HG03045 (cell line): ENCODE results near the gene CDKN2D.
A peak's percentile ranks its signal among the peaks of the same experiment; 100 is the strongest.

Experiments used
- ATAC-seq: cut with Tn5 transposase; IDR thresholded peaks from one replicate; pipeline ENCODE4 v1.9.1; 2021; ENCODE audit warnings: mild to moderate bottlenecking, moderate library complexity; ENCODE audit not compliant: unreplicated experiment

CDKN2D gene

DNA sequence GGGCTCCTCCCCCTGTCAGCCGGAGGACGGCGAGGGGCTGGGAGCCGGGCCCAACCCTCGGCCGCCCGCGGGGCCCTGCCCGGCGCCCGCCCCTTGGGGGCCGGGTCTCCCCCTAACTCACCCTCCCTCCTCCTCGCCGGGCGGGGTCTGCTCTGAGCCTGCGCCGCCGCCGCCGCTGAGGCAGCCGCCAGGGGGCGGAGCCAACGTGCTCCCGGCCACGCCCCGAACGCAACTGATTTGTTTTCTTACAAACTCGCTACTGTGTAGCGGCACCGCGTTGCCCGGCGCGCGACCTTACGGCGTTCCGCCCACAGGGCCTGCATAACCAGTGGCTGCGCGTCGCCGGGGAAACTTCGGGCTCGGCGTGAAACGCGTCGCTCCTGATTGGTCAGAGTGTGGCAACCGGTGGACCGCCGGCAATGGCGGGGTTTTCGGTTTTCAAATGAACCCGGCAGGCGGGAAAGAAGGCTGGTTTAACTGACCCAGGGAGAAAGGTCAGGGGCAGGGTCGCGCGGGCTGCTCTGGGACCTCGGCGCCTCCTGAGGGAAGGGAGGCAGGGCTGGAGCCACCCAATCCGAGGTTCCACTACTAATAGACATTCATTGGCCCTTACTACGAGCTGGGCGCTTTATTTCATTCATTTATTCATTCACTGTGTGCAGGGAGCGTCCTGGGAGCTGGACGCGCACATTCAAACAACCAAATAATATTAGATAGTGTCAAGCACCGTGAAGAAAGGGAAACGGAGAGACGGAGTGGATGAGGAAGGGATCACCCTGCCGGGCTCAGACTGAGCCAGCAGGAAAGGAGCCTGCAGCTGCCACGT lies at the start of gene CDKN2D:
TSS of gene CDKN2D (minus strand) at position 154 of the 826 bp plus-strand sequence. CDS start 326 bp downstream, outside the sequence.
- peak; percentile 72 for ATAC-seq

DNA sequence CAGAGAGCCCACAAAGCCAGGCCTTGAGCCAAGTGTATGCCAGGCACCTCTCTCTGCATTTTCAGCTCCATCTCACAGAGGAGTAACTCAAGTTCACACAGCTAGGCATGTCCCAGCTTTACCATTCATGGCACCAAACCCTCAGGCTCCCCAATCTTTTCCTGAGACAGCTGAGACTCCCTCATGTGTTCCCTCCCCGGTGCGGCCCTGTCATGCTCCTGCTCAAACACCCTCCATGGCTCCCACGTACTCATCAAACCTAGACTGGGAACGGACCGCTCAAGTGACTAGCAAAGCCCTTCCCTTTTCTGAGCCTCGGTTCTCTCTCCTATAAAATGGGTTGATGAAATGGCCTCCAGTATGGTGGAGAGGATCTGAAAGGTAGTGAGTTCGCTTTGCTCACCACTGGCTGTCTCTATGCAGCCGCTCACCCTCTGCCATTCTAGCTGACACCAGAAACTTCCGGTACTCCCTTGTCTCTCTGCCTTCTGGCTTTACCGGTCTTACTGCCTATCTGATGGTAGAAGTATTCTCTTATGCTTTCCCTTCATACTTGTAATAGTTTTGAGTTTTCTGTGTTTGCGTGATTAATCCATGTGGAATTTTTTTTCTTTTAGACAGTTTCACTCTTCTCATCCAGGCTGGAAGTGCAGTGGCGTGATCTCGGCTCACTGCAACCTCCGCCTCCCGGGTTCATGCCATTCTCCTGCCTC lies 48.8 kb upstream of the CDKN2D start:
- no peak for ATAC-seq

DNA sequence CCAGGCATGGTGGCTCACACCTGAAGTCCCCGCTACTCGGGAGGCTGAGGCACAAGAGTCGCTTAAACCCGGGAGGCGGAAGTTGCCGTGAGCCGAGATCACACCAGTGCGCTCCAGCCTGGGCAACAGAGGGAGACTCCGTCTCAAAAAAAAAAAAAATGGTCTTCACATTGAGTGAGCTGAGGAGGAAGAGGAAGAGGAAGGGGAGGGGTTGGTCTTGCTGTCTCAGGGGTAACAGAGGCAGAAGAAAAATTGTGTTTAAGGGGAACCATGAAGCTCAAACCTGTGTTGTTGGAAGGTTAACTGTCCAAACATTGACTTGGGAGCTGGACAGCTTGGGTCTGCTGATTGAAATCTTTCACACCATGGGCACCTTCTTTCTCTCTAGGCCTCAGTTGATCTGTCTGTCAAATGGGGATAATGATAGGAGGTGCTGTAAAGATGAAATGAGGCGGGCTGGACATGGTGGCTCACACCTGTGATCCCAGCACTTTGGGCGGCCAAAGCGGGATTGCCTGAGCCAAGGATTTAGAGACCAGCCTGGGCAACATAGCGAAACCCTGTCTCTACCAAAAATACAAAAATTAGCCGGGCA lies 46.7 kb upstream of the CDKN2D start:
- ATAC-seq: no peak

DNA sequence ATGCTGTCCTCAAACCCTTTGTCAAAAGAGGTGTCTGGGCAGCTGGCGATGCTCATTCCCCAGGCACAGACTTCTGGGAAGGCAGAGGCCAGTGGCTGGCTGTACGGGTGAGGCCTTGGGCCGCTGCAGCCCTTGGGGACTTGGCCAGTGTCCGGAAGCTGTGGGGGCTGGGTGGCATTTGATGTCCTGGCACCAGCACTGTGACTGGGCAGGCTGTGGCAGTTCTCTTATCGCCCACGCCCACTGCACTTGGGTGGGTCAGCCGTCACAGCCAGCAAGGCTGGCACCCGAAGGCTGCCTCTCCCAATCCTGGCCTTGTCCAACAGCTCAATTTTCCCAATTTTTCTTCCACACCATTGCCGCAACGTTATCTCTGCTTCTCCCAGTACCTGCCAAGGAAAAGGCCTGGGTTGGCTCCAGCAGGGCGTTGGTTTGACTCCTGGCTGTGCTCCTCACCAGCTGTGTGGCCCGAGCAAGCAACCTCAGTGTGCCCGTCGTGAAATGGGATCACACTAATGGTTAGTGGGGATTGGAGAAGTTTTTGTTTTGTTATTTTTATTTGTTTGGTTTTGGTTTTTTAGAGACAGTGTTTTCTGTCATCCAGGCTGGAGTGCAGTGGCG lies 43.8 kb upstream of the CDKN2D start:
- ATAC-seq: no peak

DNA sequence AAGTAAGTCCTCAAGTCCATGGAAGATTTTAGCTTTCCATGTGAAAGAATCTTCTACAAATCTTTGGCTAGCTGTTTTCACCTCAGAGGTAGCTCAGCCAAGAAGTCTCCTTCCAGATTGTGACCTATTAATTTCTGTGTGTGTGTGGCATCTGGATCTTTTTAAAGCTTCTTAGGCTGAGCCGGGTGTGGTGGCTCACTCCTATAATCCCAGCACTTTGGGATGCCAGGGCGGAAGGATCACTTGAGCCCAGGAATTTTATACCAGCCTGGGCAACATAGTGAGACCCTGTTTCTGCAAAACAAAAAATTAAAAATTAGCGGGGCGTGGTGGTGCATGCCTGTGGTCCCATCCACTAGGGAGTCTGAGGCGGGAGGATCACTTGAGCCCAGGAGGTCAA lies 43.1 kb upstream of the CDKN2D start:
- ATAC-seq: no peak

DNA sequence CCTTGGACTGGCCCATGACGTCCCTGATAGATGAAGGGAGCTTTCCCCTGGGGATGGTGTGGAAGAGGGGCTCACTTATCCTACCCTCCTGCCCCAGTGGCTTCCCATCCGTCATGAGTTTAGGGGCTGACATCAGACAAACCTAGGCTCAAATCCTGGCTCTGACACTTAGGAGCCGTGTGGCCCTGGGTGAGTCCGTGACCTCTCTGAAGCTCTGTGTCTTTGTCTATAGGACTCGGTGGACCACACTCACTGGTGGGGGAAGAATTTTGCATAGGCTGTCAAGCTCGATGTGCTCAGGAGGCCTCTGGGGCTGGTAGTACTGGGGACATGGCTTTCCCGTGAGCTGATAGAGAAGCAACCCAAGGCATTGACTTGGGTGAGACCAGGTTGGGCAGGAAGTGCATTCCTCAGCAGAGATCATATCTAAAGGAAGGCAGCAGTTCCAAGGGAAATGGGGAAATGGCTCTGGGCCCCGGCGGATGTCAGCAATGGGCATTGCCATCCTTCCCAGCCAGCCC lies 35.7 kb upstream of the CDKN2D start:
- ATAC-seq: no peak

DNA sequence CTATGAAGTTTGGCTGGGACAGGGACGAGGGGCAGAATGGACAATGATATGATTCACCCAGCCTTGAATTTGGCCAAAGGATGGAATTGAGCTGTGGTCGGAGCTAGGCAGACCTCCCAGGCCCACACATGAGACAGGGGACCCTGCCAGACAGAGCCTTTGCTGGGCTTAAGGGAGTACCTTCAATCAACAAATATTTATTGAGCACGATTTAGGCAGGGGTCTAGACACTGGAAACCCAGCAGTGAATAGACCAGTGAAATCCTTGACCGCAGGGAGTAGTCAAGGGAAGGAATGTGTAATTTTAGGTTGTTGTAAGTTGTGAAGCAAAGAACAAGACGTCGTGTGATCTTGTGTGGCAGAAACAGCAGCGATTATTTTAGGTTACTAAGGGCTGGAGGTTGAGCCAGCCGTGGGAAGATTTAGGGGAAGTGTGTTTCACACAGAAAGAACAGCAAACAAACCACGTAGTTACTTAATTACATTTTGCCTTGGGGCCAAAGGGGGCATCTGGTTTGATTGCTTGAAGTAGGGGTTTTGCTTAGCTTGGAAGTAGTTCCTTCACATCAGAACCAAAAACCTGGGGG lies 35.2 kb upstream of the CDKN2D start:
- no peak for ATAC-seq

DNA sequence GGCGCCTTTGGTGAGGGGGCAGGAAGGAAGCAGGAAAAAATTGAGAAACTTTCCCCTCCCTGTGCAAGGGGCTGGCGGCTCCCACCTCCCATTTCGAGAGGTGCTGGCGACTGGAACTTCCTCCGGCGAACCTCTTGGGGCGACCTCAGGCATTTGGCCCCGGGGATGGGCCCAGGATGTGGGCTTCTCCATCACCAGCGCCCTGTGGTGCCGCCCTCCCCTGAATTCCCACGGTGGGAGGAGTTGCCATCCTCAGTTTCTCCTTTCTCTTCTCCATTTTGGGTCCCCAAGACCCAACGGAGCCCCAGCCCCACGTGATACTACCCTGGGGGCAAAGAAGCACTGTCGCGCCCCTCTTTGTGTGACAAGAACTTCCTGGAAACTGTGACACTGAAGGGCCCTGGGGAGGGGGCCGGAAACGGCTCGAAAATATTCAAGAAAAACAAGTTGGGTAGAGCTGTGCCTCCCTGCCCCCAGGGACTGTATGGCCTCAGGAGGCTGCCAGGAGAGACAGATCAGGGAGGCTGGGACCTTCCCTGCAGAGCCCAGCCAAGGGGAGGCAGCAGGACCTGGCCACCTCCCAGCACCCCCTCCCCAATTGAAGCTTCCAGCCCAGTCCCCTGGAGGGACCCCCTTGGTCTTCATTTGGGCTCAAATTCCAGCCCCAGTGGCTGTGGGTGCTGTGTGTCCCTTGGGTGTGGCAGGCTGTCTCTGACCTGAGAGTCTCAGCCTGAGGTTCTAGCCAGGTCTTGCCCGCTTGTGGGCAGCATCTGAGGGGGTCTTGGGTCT lies 34.5 kb upstream of the CDKN2D start:
- ATAC-seq: no peak

DNA sequence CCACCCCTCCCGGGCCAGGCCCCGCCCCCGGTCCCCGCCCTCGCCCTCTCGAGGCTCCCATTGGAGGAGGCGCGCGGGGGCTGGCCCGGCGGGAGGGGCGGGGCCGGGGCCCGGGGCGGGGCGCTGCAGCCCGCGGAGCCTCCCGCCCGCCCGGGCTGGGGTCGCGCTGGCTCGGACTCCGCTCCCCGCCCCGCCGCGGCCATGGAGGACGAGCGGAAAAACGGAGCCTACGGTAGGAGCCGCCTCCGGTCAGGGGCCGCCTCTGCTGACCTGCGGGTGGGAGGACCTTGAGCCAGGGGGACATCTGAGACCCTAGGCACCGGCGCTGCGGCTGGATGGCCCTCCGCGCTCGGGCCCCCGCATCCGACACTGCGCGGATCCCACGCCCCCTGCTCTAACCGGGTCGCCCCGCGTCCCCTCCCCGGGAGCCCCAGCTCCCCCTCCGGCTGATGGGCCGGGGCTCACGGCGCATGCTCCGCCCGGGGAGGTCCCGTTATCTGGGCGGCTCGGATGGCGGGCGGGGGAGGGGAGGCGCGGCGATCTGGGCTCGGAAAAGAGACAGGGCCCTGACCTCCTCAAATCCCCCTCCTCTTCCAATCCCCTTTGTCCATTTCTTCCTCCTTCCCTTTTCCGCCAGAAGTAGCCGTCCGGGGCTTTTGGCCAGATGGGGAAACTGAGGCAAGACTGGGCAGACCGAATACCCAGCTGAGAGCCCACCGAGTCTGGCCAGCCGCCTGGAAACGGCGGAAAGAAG lies 33.7 kb upstream of the CDKN2D start:
- peak; percentile 70 for ATAC-seq

DNA sequence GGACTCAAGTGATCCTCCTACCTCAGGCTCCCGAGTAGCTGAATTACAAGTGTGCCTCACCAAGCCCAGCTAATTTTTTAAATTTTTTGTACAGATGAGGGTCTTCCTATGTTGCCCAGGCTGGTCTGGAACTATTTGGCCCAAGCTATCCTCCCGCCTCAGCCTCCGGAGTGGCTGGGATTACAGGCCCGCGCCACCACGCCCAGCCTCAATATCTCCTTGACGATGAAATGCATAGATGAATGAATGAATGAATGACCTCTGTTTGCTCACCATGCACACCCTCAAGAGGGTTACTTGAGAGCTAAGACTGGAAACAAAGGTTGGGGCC lies 33.2 kb upstream of the CDKN2D start:
- ATAC-seq: no peak

DNA sequence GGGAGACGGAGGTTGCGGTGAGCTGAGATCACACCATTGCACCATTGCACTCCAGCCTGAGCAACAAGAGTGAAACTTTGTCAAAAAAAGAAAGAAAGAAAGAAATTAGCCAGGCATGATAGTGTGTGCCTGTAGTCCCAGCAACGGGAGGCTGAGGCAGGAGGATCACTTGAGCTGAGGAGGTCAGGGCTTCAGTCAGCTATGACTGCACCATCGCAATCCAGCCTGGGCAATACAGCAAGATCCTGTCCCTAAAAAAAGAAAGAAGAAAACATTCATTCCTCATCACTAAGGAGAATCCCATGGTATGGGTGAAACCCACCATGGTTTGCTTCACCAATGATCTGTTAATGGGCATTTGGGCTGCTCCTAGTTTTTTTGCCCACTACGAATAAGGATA lies 31.4 kb upstream of the CDKN2D start:
- ATAC-seq: no peak

DNA sequence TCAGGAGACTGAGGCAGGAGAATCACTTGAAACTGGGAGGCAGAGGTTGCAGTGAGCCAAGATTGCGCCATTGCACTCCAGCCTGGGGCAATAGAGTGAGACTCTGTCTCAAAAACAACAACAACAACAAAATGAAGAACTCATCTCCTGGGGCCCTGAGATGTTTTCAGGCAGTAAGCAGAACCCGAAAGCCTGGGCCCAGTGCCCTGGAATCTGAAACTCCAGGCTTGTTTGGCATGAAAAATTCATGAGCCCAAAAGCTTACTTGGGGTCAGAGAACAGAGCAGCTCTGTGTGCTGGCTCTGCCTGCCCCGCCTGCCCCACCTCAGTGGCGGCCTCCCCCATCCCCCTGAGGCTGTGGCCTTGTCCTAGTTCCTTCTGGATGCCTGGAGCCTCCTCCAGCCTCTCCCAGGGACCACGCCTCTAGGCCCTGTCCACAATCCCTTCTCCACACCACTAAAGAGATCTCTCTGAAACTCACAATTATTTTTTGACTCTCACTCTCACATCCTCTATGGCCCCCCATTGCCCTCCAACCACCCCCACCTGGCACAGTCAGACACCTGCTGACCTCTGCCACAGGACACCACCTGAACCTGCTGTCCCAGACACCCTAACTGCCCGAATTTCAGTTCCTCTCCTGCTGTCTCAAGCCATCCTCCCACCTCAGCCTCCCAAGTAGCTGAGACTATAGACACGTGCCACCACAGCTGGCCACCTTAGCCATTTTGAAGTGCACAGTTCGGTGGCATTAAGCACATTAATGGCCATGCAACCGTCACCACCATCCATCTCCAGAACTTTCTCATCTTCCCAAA lies 25.2 kb upstream of the CDKN2D start:
- ATAC-seq: no peak

DNA sequence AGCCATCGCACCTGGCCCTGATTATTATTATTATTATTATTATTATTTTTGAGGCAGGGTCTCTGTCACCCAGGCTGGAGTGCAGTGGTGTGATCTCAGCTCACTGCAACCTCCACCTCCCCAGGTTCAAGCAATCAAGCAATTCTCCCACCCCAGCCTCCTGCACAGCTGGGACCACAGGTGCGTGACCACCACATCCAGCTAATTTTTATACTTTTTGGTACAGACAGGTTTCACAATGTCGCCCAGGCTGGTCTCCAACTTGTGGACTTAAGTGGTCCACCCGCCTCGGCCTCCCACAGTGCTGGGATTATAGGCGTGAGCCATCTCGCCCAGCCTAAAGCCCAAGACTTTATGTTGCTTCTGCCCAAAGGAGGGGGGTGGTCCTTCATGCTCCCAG lies 24.4 kb upstream of the CDKN2D start:
- no peak for ATAC-seq

DNA sequence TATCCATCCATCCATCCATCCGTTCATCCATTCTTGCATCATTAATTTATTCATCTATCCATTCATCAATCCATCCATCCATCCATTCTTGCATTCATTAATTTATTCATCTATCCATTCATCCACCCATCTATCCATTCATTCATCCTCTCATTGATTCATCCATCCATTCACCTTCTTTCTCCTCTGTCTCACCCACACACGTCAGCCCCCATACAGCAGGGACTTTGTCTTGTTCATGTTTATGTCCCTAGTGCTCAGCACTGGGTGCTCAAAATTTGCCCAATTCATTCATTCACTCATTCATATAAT lies 19.0 kb upstream of the CDKN2D start:
- no peak for ATAC-seq

DNA sequence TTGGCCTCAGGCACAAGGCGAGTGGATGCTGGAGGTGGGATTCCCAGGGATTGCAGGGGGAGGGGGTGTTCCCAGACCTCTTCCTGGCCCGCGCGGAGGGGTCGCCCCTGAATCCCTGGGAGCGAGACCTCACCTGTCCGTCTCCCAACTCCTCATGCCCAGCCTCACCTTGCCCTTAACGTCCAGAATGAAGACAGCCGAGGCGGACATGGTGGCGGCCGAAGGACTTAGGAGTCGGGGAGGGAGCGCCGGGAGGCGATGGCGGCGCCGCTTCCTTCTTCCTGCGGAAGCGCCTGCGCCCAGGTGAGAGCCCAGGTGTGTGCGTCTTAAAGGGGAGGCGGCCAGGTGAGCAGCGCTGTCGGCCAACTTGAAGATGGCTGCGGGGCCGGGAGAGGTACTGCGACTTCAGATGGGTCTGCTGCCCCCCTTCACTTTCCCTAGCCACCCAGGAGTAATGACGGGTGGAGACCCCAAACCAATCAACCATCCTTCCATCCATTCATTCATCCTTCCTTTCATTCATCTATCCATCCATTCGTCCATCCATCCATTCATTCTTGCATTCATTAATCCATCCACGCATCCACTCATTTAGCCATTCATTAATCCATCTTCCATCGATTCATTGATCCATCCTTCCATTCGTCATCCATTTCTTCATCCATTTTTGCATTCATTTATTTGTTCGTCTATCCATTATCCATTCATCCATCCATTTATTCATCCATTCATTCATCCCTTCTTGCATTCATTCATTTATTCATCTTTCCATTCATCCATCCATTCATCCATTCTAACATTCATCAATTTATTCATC lies 18.5 kb upstream of the CDKN2D start, which contains the start of gene AP1M2:
TSS of gene AP1M2 (minus strand) at position 291 of the 817 bp plus-strand sequence. CDS start at position 210, 81 bp downstream.
- ATAC-seq: no peak

DNA sequence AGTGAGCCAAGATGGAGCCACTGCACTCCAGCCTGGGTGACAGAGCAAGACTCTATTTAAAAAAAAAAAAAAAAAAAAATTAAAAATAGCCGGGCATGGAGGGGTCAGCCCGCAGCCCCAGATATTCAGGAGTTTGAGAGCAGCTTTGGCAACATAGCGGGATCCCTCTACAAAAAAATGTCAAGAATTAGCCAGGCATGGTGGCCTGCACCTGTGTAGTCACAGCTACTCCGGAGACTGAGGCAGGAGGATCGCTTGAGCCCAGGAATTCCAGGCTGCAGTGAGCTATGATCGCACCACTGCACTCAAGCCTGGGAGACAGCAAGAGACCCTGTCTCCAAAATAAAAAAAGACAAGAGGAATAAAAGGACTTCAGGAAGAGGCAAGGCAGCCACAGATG lies 17.6 kb upstream of the CDKN2D start:
- no peak for ATAC-seq

DNA sequence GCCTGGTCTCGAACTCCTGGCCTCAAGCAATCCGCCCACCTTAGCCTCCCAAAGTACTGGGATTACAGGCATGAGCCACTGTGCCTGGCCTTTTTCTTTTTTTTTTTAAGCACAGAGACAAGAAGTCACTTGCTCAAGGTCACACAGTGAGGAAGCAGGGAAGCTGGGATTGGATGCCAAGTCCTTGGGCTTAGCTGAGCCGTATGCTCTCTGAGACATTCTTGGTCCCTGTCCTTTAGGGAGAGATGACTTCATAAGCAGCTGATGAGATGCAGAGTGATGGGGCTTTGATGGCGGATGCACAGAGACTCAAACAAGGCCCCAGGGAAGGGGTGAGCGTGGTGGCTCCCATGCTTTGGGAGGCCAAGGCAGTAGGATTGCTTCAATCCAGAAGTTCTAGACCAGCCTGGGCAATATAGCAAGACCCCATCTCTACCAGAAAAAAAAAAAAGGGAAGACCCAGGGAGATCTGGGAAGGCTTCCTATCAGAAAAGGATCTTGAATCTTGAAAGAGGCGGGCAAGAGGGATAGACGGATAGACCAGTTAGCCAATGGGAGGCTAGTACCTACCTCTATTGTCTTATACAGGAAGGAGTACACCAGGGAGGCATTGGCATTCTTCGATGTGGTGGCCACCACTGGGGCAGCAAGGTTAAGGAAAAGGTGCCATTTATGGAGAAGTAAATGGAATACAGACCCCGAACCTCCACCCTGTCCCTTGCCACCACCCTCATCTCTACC lies 14.4 kb upstream of the CDKN2D start:
- ATAC-seq: no peak
